HG02943 (cell line): ENCODE results near the gene PRKAR2B.
"Not testable (repeated sequence)": the region's sequence is repeated elsewhere in the genome, so short reads cannot be mapped to it uniquely, and the experiment has no call there.

Source experiments
- ATAC-seq: cut with Tn5 transposase; IDR thresholded peaks from one replicate; pipeline ENCODE4 v1.9.1; 2021; ENCODE audit warnings: mild to moderate bottlenecking, low read depth, moderate library complexity; ENCODE audit not compliant: unreplicated experiment

PRKAR2B gene

GRCh38 chr7:107046491-107047259 is 2.2 kb downstream of the PRKAR2B start:
- ATAC-seq, result no peak

GRCh38 chr7:107047902-107048782 is 3.6 kb downstream of the PRKAR2B start:
- no peak for ATAC-seq

GRCh38 chr7:107048783-107049418 is 4.4 kb downstream of the PRKAR2B start:
- ATAC-seq, result no peak

- ATAC-seq, result no peak
Measured at GRCh38 chr7:107049480-107049879, 5.0 kb downstream of the PRKAR2B start.

- no peak for ATAC-seq
Measured at GRCh38 chr7:107049971-107050532, 5.5 kb downstream of the PRKAR2B start.

GRCh38 chr7:107051376-107051775 is 6.9 kb downstream of the PRKAR2B start:
- ATAC-seq, result no peak

GRCh38 chr7:107054965-107055364 is 10.5 kb downstream of the PRKAR2B start:
- ATAC-seq, result not testable (repeated sequence)

- ATAC-seq, result not testable (repeated sequence)
Measured at GRCh38 chr7:107056058-107056457, 11.6 kb downstream of the PRKAR2B start.

GRCh38 chr7:107056728-107057473 is 12.4 kb downstream of the PRKAR2B start:
- ATAC-seq, result no peak

- ATAC-seq, result no peak
Measured at GRCh38 chr7:107057474-107057833, 12.9 kb downstream of the PRKAR2B start.

GRCh38 chr7:107059468-107059867 is 15.0 kb downstream of the PRKAR2B start:
- no peak for ATAC-seq

GRCh38 chr7:107063245-107064120 is 19.0 kb downstream of the PRKAR2B start:
- ATAC-seq, result no peak

GRCh38 chr7:107064255-107064654 is 19.8 kb downstream of the PRKAR2B start:
- ATAC-seq, result no peak

GRCh38 chr7:107065929-107066247 is 21.4 kb downstream of the PRKAR2B start:
- ATAC-seq, result no peak

GRCh38 chr7:107068156-107068555 is 23.7 kb downstream of the PRKAR2B start:
- no peak for ATAC-seq

GRCh38 chr7:107069457-107069856 is 25.0 kb downstream of the PRKAR2B start:
- ATAC-seq, result no peak

- ATAC-seq, result no peak
Measured at GRCh38 chr7:107070710-107071109, 26.2 kb downstream of the PRKAR2B start.

- ATAC-seq, result no peak
Measured at GRCh38 chr7:107071129-107071528, 26.6 kb downstream of the PRKAR2B start.

GRCh38 chr7:107072133-107072532 is 27.6 kb downstream of the PRKAR2B start:
- ATAC-seq, result no peak
